Neural progenitor cell (in vitro differentiated cells): ENCODE data around the gene PARN.

ENCODE experiments used
- EZH2 ChIP-seq: fragments of 200-600 bp; sonication (generic); IDR thresholded peaks from 2 replicates; pipeline ENCODE4 v1.6.1; 2017; ENCODE audit warnings: antibody characterized with exemption, mild to moderate bottlenecking, moderate library complexity
- EZH2phosphoT487 ChIP-seq: fragments of 200-600 bp; sonication (generic); IDR thresholded peaks from 2 replicates; pipeline ENCODE4 v1.6.1; 2017; ENCODE audit warnings: antibody characterized with exemption
- TF ChIP-seq, protein P1 (sequence below): fragments of 200-600 bp; sonication (generic); IDR thresholded peaks from 2 replicates; pipeline ENCODE4 v1.5.1; 2017; ENCODE audit warnings: antibody characterized with exemption, mild to moderate bottlenecking

GRCh38 chr16:14492614-14493013 is 137.4 kb downstream of the PARN start:
- TF ChIP-seq, protein P1, sequence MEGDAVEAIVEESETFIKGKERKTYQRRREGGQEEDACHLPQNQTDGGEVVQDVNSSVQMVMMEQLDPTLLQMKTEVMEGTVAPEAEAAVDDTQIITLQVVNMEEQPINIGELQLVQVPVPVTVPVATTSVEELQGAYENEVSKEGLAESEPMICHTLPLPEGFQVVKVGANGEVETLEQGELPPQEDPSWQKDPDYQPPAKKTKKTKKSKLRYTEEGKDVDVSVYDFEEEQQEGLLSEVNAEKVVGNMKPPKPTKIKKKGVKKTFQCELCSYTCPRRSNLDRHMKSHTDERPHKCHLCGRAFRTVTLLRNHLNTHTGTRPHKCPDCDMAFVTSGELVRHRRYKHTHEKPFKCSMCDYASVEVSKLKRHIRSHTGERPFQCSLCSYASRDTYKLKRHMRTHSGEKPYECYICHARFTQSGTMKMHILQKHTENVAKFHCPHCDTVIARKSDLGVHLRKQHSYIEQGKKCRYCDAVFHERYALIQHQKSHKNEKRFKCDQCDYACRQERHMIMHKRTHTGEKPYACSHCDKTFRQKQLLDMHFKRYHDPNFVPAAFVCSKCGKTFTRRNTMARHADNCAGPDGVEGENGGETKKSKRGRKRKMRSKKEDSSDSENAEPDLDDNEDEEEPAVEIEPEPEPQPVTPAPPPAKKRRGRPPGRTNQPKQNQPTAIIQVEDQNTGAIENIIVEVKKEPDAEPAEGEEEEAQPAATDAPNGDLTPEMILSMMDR, result no peak
- TF ChIP-seq EZH2 (no peak), EZH2phosphoT487 (no peak)
